Measurements from ENCODE around the gene KCNN3. TPM values are rescaled to one million over a fixed set of nuclear protein-coding genes. Genes with fewer than 3 reads are reported as not detected.

The KCNN3 gene
- total and polyA plus RNA-seq, 2 of the 8 experiments (the other 6 are each of a cell fraction or from before 2014, with no cell fraction given), result 2.8 to 3.7 TPM

DNA sequence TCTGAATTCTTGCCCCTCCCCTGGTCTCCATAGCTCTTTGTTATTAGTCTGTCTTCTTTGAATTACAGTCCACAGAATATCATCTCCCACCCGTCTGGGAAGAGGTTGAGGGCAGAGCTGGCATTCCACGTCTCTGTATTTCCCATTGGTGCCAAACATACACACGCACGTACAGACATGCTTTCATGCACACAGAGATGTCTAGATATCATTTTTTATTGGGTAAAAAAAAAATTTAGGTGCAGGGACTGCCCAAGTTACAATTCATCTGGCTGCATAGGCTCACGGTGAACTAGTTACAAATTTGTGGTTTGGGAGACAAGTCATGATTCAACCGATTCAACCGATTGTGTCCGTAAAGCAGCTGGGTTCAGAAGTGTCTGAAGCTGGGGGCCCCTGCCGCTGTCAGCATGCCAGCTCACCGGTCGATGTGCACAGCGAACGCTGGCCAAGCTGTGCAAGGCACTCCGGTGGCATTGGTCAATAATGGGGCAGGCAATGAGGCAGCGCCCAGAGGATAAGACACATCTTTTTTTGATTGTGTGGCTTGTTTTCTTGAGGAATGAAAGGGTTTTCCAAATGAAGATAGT is 73.7 kb downstream of the KCNN3 start:
- WGBS, 2 experiments (ENCODE audit: extremely low coverage in 1 of 2, insufficient coverage in 1 of 2, insufficient read length in 1 of 2, insufficient replicate concordance in 2 of 2, low coverage in 1 of 2, low lambda C conversion rate in 2 of 2, missing lambda C conversion rate in 1 of 2), result 85% methylated on average over 15 of the region's 15 CpGs; no CpG with 5 or more reads in 1 of the 2 experiments
- TF ChIP-seq, protein P1, sequence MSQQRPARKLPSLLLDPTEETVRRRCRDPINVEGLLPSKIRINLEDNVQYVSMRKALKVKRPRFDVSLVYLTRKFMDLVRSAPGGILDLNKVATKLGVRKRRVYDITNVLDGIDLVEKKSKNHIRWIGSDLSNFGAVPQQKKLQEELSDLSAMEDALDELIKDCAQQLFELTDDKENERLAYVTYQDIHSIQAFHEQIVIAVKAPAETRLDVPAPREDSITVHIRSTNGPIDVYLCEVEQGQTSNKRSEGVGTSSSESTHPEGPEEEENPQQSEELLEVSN (IDR thresholded peaks at IDR 0.05), result no peak
- TF ChIP-seq KDM1A (IDR thresholded peaks at IDR 0.05; ENCODE audit: borderline replicate concordance, low read length) (no peak), EGR1 (IDR thresholded peaks at IDR 0.05; ENCODE audit: borderline replicate concordance, low read depth, low read length) (no peak), TAF1 (IDR thresholded peaks at IDR 0.05; ENCODE audit: low read depth, low read length) (no peak), SIRT6 (IDR thresholded peaks at IDR 0.05; ENCODE audit: low read length) (no peak), GTF2F1 (IDR thresholded peaks at IDR 0.05; ENCODE audit: borderline replicate concordance, low read depth, low read length) (no peak), CBX8 (IDR thresholded peaks at IDR 0.05; ENCODE audit: borderline replicate concordance, low read depth, low read length) (no peak)
- Histone ChIP-seq H2AFZ (ENCODE audit: low read length) (no peak overlapping the region), H4K20me1 (replicated peaks in 1 of 2; ENCODE audit: control insufficient read depth in 1 of 2, insufficient read depth in 2 of 2, low read length in 2 of 2) (no peaks in the 10 kb centered on the region), H2BK12ac (ENCODE audit: low read depth, low read length) (no peak overlapping the region), H2AK5ac (ENCODE audit: low read depth, low read length) (no peak overlapping the region), H3K36me3 (ENCODE audit: control insufficient read depth in 2 of 4, insufficient read depth in 4 of 4, low read length in 3 of 4) (no peaks in the 10 kb centered on the region), H3K4me3 (ENCODE audit: extremely low read depth in 1 of 4, insufficient read depth in 2 of 4, low read depth in 3 of 4, low read length in 4 of 4) (no peak overlapping the region), H3K27me3 (replicated peaks in 1 of 4; ENCODE audit: control insufficient read depth in 3 of 4, extremely low read depth in 1 of 4, insufficient read depth in 3 of 4, low read length in 3 of 4) (no peaks in the 10 kb centered on the region; a peak in 2 of 7 replicates), H3K4ac (replicated peaks; ENCODE audit: insufficient read length, low read depth, low read length) (no peak overlapping the region), H3K23ac (ENCODE audit: insufficient read length) (no peak overlapping the region), H3K9ac (replicated peaks in 1 of 4; ENCODE audit: extremely low read depth in 1 of 4, low read depth in 3 of 4, low read length in 3 of 4) (no peak overlapping the region; a peak in 1 of 7 replicates), H3K79me2 (ENCODE audit: control insufficient read depth in 1 of 2, insufficient read depth in 2 of 2, low read length in 2 of 2) (no peaks in the 10 kb centered on the region), H2BK5ac (ENCODE audit: low read depth, low read length) (no peak overlapping the region), H4K5ac (ENCODE audit: insufficient read length, low read depth, low read length) (no peak overlapping the region), H3K4me2 (ENCODE audit: insufficient read depth in 1 of 2, low read depth in 2 of 2, low read length in 2 of 2) (no peak overlapping the region), H3K18ac (ENCODE audit: extremely low read depth, low read length) (no peak overlapping the region), H4K8ac (ENCODE audit: extremely low read depth, insufficient read depth, low read length) (no peak overlapping the region), H3K79me1 (ENCODE audit: low read depth, low read length) (no peaks in the 10 kb centered on the region), H3K14ac (ENCODE audit: insufficient read length) (no peak overlapping the region), H3K23me2 (ENCODE audit: low read depth, low read length) (no peaks in the 10 kb centered on the region), H3K27ac (ENCODE audit: low read depth, low read length) (no peak overlapping the region), H3K9me3 (ENCODE audit: insufficient read depth in 2 of 2, low read depth in 1 of 2, low read length in 1 of 2) (no peaks in the 10 kb centered on the region), H2BK120ac (replicated peaks; ENCODE audit: low read depth, low read length) (no peak overlapping the region), H3K4me1 (replicated peaks in 1 of 4; ENCODE audit: control insufficient read depth in 3 of 4, insufficient read depth in 4 of 4, low read length in 3 of 4) (no peaks in the 10 kb centered on the region), H3K56ac (replicated peaks; ENCODE audit: insufficient read length, low read depth, low read length) (no peak overlapping the region), H4K91ac (replicated peaks; ENCODE audit: insufficient read length, low read length) (no peak overlapping the region), H2BK20ac (ENCODE audit: low read length) (no peak overlapping the region), H2BK15ac (ENCODE audit: low read length) (no peak overlapping the region)
- no peak for FAIRE-seq
- POLR2A ChIA-PET (ENCODE audit: partially characterized antibody), result interaction anchor here (1.0 kb wide), 1 partner anchor 12 kb away, joined by 4 read pairs; no protein-coding TSS in a partner anchor
- DNase-seq (ENCODE audit: low read depth in 1 of 2, low spot score in 2 of 2), result no peak
- CTCF ChIA-PET (ENCODE audit: partially characterized antibody), result interaction anchor here (0.7 to 6.4 kb wide), 6 partner anchors 10 to 100 kb away, joined by 3 to 29 read pairs (median 5); no protein-coding TSS in a partner anchor
